ENCODE results near the gene RAB11FIP2.

Gene RAB11FIP2

DNA sequence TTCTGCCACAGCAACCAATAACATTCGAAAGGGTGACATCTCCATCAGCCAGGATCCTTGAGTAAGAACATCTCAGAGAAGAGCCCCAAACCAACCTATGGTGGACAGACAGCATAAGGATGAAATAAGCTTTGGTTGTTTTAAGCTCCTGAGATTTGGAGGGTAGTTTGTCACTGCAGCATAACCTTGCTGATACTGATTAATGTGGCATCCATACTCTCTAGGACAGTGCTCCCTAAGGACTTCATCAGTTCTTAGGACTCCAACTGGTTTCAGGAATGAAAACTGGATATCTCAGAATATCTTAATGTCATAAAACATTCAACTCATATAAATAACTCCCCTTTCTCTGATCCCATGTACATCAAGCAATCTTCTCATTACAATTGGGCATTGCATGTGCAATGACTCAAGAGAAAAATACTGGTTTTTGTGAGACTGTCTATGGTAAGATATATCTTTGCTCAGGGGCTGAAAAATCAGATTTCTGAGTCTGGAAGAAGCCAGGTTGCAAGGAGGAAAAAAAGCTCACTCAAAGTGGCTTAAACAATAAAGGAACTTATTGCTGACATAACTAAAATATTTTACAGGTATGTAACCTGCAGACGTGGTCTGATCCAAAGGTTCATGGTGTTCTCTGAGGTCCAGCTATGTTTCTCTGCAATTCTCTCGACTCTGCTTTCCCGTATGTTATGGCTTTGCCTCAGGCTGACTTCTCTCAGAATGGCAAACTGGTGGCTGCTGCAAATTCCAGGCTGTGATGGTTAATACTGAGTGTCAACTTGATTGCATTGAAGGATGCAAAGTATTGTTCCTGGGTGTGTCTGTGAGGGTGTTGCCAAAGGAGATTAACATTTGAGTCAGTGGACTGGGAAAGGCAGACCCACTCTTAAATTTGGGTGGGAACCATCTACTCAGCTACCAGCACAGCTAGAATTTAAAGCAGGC lies 65.7 kb downstream of the RAB11FIP2 start:
- DNase-seq (ENCODE audit: low read depth) = no peak

- no peak for DNase-seq (ENCODE audit: low read depth)
Observed at GRCh38 chr10:117980216-117980615, 66.5 kb downstream of the RAB11FIP2 start.

- no peak for DNase-seq (ENCODE audit: low read depth)
Observed at GRCh38 chr10:117972168-117972837, 74.4 kb downstream of the RAB11FIP2 start.

DNA sequence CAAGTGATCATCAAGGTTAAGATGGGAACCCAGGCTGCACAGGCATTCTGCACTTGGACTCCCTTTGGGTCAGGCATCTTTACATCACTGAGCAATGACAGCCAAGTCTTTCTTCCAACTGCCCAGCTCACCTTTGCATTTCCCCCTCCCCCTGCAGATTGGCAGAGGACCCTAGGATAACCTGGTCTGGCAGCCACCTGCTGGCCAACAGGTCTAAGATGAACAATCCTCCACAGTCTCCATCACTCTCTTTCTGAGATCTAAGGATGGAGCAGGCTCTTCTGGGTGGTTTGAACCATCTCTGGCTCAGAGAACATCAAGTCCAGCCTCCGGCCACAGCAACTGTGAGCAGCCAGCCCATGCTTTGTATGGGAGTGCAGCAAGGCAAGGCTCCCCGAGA lies 75.8 kb downstream of the RAB11FIP2 start:
- DNase-seq (ENCODE audit: low read depth) = no peak

- no peak for DNase-seq (ENCODE audit: low read depth)
Observed at GRCh38 chr10:117969592-117969991, 77.1 kb downstream of the RAB11FIP2 start.

DNA sequence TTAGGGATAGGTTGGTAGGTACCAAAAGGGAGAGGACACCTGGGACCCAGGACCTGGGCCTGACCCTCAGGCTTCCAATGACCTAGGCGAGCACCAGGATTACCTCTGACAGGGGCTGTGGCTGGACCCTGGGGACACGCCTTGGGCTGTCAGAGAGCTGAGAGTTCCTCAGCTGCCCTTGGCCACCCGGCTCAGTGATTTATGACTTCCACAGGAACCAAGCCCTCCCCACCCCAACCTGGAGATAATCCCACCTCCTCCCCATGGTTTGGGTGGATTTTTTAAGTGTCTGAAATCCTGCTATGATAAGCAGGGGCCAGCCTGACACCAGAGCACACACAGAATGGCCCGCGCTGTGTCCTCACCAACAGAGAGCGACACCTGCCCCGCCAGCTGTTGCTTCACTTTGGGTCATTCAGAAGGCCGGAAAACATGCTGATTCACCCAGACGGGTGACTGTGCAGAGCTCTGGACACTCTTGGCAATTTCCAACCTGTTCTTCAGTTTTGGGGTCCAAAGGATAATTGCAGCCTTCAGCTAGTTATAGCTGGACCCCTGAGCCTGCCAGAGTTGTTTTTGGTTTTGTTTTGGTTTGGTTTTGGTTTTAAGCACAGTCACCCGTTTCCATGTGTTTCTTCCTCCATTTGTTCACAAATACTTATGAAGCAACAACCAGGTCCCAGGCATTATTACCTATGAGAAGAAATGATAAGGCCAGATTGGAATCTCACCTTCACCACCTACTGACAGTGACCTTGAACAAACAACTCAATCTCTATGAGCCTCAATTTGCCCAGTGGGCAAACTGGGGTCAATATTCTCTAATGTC lies 78.2 kb downstream of the RAB11FIP2 start:
- no peak for DNase-seq (ENCODE audit: low read depth)

DNA sequence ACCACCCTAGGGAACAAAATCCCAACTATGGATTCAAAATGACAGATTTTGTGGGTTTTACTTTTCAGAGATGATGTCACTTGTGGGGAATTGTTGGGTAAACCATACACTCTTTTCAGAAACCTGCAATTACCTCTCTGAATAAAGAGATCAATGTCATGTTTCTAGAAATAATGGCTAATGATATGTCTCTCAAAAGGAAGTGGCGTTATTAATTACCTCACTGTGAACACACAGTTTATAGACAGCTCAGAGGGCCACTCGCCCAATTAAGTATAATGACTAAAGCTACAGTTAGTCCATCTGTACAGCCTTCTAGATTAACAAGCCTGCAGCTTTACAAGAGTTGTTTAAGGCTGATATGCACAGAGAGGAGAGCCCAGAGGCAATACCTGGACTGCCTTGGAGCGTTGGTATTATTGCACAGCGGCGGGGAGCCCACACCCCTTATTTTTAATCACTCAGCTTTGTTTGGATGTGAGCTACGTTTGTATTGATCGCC lies 79.5 kb downstream of the RAB11FIP2 start:
- DNase-seq (ENCODE audit: low read depth) = no peak

- DNase-seq (ENCODE audit: low read depth) = no peak
Observed at GRCh38 chr10:117965984-117966383, 80.8 kb downstream of the RAB11FIP2 start.

DNA sequence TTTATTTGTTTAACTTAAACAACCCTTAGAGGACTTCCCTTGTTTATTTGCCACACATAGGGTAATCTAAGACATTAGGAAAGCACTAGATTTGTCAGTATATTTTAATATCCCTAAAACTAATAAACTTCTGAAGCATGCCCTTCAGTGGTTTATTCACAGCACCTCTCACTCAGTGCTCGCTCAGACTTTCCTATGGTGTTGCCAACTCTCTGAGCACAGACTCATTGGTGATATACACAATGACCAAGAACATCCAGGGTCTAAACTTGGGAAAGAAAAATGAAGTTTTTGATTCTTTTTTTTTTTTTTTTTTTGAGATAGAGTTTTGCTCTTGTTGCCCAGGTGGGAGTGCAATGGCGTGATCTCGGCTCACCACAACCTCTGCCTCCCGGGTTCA lies 82.2 kb downstream of the RAB11FIP2 start:
- DNase-seq (ENCODE audit: low read depth) = no peak

- no peak for DNase-seq (ENCODE audit: low read depth)
Observed at GRCh38 chr10:117960345-117960935, 86.3 kb downstream of the RAB11FIP2 start.

DNA sequence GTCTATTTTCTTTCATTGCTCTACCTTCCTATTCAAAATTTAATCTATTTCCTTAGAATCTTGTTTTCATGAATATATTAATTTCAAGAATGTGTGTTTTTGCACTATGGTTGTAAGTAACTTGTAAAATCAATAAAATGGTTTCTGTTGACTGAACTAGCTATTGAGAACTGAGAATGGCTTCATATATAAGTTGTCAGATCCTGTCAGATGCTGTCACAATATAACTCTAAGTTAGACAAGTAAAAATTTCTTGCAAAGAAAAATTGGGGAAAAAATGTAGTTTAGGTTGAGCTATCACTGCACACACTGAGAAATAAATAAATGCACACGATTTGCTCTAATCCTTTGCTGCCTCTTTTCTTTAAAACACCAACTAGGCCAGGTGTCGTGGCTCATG lies 89.8 kb downstream of the RAB11FIP2 start:
- DNase-seq (ENCODE audit: low read depth) = no peak

GRCh38 chr10:117955176-117955575 lies 91.6 kb downstream of the RAB11FIP2 start:
- no peak for DNase-seq (ENCODE audit: low read depth)
